Measurements from ENCODE around the gene UXS1.

The UXS1 gene

GRCh38 chr2:106167067-106167466 is 27.0 kb downstream of the UXS1 start:
- peaks cover 20% of the 10 kb centered on the region for H3K36me3 Mint-ChIP-seq (ENCODE audit: low read depth)
- H3K4me3 Mint-ChIP-seq = no peak overlapping the region
- peaks cover 49% of the 10 kb centered on the region for H3K4me1 Mint-ChIP-seq
- DNase-seq = no peak
- no peaks in the 10 kb centered on the region for H3K9me3 Mint-ChIP-seq
- no peak overlapping the region for H3K27ac Mint-ChIP-seq
- H3K27me3 Mint-ChIP-seq (ENCODE audit: low read depth, poor library complexity) = peaks cover 3% of the 10 kb centered on the region
- no peak for TF ChIP-seq CTCF (IDR thresholded peaks at IDR 0.05)

GRCh38 chr2:106165561-106165960 is 28.5 kb downstream of the UXS1 start:
- Mint-ChIP-seq H3K4me1 (peaks cover 64% of the 10 kb centered on the region), H3K36me3 (ENCODE audit: low read depth) (peaks cover 24% of the 10 kb centered on the region), H3K9me3 (no peaks in the 10 kb centered on the region), H3K27ac (no peak overlapping the region), H3K27me3 (ENCODE audit: low read depth, poor library complexity) (peaks cover 3% of the 10 kb centered on the region), H3K4me3 (no peak overlapping the region)
- TF ChIP-seq CTCF (IDR thresholded peaks at IDR 0.05) = no peak
- DNase-seq = no peak

- peak overlapping the region; percentile 9 for H3K27ac Mint-ChIP-seq
- no peak for DNase-seq
- peaks cover 29% of the 10 kb centered on the region for H3K36me3 Mint-ChIP-seq (ENCODE audit: low read depth)
- H3K4me3 Mint-ChIP-seq = no peak overlapping the region
- no peaks in the 10 kb centered on the region for H3K9me3 Mint-ChIP-seq
- H3K4me1 Mint-ChIP-seq = peaks cover 70% of the 10 kb centered on the region
- no peak for TF ChIP-seq CTCF (IDR thresholded peaks at IDR 0.05)
- peaks cover 3% of the 10 kb centered on the region for H3K27me3 Mint-ChIP-seq (ENCODE audit: low read depth, poor library complexity)
These were observed 29.1 kb downstream of the UXS1 start for GRCh38 chr2:106165029-106165428.

- no peak overlapping the region for H3K27ac Mint-ChIP-seq
- peaks cover 39% of the 10 kb centered on the region for H3K36me3 Mint-ChIP-seq (ENCODE audit: low read depth)
- no peak overlapping the region for H3K4me3 Mint-ChIP-seq
- DNase-seq = no peak
- no peak for TF ChIP-seq CTCF (IDR thresholded peaks at IDR 0.05)
- H3K27me3 Mint-ChIP-seq (ENCODE audit: low read depth, poor library complexity) = peaks cover 3% of the 10 kb centered on the region
- H3K9me3 Mint-ChIP-seq = no peaks in the 10 kb centered on the region
- peaks cover 77% of the 10 kb centered on the region for H3K4me1 Mint-ChIP-seq
These were observed 30.1 kb downstream of the UXS1 start for GRCh38 chr2:106163948-106164545.

- H3K9me3 Mint-ChIP-seq = peaks cover 10% of the 10 kb centered on the region
- DNase-seq = no peak
- H3K27ac Mint-ChIP-seq = peak overlapping the region; percentile 19
- TF ChIP-seq CTCF (IDR thresholded peaks at IDR 0.05) = no peak
- H3K4me1 Mint-ChIP-seq = peaks cover 81% of the 10 kb centered on the region
- H3K36me3 Mint-ChIP-seq (ENCODE audit: low read depth) = peaks cover 58% of the 10 kb centered on the region
- peaks cover 3% of the 10 kb centered on the region for H3K27me3 Mint-ChIP-seq (ENCODE audit: low read depth, poor library complexity)
- H3K4me3 Mint-ChIP-seq = no peak overlapping the region
These were observed 31.9 kb downstream of the UXS1 start for GRCh38 chr2:106161938-106162820.
